Large intestine (tissue), 3 donors: ENCODE measurements around the gene FDX2. TPM values are rescaled to one million over a fixed set of nuclear protein-coding genes. Genes with fewer than 3 reads are reported as not detected.
"Not testable (repeated sequence)": the region's sequence is repeated elsewhere in the genome, so short reads cannot be mapped to it uniquely, and the experiment has no call there.

ENCODE experiments used
- DNase-seq, 2 donors: peaks; one replicate each; pipeline versions ENCODE4 v3.0.0 to v3.0.0-alpha.2; 2013
- H3K27ac ChIP-seq: one replicate; pipeline ENCODE4 v1.5.1; 2013; ENCODE audit warnings: low read length
- H3K27me3 ChIP-seq: 2 replicates; pipeline ENCODE4 v1.6.1; 2013; ENCODE audit warnings: low read length; ENCODE audit not compliant: control insufficient read depth, insufficient read depth
- H3K36me3 ChIP-seq: 2 replicates; pipeline ENCODE4 v1.6.1; 2013; ENCODE audit warnings: low read length; ENCODE audit not compliant: control insufficient read depth, insufficient read depth
- H3K4me1 ChIP-seq: one replicate; pipeline ENCODE4 v1.6.1; 2013; ENCODE audit warnings: low read length; ENCODE audit not compliant: control insufficient read depth, insufficient read depth
- H3K4me3 ChIP-seq: one replicate; pipeline ENCODE4 v1.5.1; 2013; ENCODE audit warnings: low read length
- H3K9me3 ChIP-seq: one replicate; pipeline ENCODE4 v1.6.1; 2013; ENCODE audit warnings: mild to moderate bottlenecking, low read depth, low read length, moderate library complexity; ENCODE audit not compliant: control insufficient read depth
- WGBS: methylation state at CpG from one replicate; pipeline ENCODE4 v1.1.5; 2013; ENCODE audit warnings: low lambda C conversion rate; ENCODE audit not compliant: insufficient coverage; 5-methylcytosine and 5-hydroxymethylcytosine counted together
- polyA plus RNA-seq: library from polyadenylated mRNA; unstranded; fragments of 120-200 nt; gene quantifications from one replicate; pipeline ENCODE4 v1.2.1, GENCODE V29; 2013

Gene FDX2
- polyA plus RNA-seq, 1 donor: 17.9 TPM

DNA sequence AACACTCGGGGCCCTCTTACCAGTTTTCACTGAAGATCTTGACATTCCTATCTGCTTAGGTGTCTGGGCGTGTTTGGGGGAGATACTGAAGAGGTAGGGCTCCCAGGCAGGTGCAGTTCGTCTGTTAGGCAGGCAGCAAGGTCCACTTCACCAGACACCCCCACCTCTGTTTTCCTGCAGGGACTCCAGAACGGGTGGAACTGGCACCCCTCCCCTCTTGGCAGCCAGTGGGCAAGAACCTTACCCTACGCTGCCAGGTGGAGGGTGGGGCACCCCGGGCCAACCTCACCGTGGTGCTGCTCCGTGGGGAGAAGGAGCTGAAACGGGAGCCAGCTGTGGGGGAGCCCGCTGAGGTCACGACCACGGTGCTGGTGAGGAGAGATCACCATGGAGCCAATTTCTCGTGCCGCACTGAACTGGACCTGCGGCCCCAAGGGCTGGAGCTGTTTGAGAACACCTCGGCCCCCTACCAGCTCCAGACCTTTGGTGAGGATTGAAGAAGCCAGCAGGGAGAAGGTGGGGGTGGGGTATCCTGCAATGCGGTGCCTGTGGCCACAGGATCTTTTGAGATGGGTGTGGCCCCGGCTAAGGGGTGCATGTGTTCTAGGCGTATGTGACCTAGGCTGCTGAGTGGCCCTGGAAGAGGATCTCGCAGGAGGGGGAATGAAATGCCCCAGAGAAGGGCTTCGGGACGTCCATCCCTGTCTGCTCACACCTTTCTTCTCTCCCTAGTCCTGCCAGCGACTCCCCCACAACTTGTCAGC, 32.3 kb downstream of the FDX2 start:
- Histone ChIP-seq H3K4me3 (no peak overlapping the region), H3K27me3 (peaks cover 23% of the 10 kb centered on the region), H3K36me3 (peaks cover 25% of the 10 kb centered on the region), H3K4me1 (peaks cover 17% of the 10 kb centered on the region), H3K27ac (no peak overlapping the region), H3K9me3 (no peaks in the 10 kb centered on the region)
- no CpG with 5 or more reads among the region's 23 CpGs for WGBS
- peak in 1 of 2 donors; percentile 32 for DNase-seq

DNA sequence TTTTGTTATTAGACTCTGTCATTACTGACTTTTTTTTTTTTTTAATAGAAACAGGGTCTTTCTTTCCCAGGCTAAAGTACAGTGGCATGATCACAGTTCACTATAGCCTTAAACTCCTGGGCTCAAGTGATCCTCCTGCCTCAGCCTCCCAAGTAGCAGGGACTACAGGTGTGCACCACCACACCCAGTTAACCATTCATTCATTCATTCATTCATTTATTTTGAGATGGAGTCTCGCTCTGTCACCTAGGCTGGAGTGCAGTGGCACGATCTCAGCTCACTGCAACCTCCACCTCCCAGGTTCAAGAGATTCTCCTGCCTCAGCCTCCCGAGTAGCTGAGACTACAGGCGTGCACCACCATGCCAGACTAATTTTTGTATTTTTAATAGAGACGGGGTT, 33.8 kb downstream of the FDX2 start:
- no CpG with 5 or more reads among the region's 5 CpGs for WGBS
- not testable (repeated sequence) for H3K9me3 ChIP-seq, H3K4me1 ChIP-seq, H3K27ac ChIP-seq, H3K4me3 ChIP-seq, DNase-seq
- peaks cover 28% of the 10 kb centered on the region for H3K36me3 ChIP-seq
- H3K27me3 ChIP-seq: peaks cover 10% of the 10 kb centered on the region

DNA sequence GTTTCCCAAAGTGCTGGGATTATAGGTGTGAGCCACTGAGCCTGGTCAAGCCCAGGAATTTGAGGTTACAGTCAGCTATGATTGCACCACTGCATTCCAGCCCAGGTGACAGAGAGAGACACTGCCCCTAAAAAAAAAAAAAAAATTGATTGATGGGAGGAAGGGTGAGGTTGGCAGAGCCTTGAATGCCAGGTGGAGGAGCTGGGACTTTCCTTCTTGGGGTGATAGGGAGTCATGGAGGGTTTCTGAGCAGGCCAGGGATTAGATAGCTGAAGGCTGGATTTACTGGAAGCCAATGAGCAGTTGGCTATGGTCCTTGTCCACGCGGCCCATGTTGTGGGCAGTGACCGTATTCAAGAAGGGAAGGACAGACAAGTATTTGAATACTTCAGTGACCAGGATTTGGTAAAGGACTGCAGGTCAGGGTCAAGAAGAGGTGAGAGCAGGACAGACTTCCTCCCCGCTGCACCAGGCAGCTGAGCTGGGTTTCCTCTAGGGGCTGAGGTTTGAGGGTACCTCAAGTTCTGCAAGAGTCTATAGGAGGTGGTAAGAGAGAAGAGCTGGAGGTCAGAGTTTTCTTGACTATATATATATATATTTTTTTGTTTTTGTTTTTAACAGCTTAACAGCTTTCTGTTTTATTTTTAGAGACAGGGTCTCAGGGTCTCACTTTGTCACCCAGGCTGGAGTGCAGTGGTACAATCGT, 35.9 kb downstream of the FDX2 start:
- Histone ChIP-seq H3K27me3 (peaks cover 2% of the 10 kb centered on the region), H3K27ac (no peak overlapping the region), H3K4me3 (no peak overlapping the region), H3K4me1 (no peaks in the 10 kb centered on the region), H3K36me3 (peaks cover 20% of the 10 kb centered on the region), H3K9me3 (no peaks in the 10 kb centered on the region)
- no CpG with 5 or more reads among the region's 5 CpGs for WGBS
- DNase-seq: no peak

DNA sequence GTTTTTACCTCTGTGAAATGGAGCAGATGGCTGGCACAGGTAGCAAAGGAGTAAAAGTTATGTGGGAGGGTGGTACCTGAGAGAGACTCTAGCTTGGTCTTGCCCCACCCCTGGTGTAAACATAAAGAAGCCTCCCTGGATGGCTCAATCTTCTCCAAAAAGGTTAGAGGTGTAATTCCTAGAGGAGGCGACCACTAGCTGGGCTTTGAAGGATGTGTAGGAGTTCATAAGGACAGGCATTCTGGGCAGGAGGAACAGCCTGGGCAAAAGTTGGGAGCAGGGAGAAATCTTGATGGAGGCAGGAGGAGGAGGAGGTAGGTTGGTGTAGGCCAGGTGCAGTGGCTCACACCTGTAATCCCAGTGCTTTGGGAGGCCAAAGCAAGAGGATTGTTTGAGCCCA, 36.9 kb downstream of the FDX2 start:
- no peak overlapping the region for H3K27ac ChIP-seq
- H3K36me3 ChIP-seq: peaks cover 16% of the 10 kb centered on the region
- peaks cover 2% of the 10 kb centered on the region for H3K27me3 ChIP-seq
- DNase-seq: no peak
- 100% methylated on average over 1 of the region's 1 CpG for WGBS
- no peak overlapping the region for H3K4me3 ChIP-seq
- H3K4me1 ChIP-seq: no peaks in the 10 kb centered on the region
- H3K9me3 ChIP-seq: no peaks in the 10 kb centered on the region

DNA sequence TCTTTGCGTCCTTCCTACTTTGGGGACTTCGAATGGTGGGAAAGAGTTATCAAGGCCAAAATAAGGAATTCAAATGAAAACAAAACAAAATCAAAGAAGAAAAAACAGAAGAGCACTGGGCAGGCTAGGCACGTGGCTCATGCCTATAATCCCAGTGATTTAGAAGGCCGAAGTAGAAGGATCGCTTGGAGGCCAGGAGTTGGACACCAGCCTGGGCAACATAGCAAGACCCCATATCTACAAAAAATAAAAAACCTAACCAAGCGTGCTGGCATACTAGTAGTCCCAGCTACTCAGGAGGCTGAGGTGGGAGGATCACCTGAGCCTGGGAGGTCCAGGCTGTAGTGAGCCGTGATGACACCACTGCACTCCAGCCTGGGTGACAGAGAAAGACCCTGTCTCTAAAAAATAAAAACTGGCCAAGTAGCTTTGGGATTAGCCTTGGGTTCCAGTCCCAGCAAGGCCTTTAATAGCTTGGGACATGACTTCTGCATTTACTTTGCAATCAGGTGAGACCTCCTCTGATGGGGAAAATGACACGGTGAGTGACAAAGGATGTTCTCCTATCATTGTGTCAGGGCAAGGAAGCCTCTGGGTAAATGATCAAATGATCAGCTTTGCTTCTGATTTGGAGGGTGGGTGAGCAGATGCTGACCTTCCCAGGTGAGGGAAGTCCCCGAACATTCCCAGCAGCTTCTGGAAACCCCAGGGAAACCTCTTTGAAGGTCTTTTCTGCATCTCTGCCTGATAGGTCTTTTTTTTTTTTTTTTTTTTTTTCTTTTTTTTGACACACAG, 37.8 kb downstream of the FDX2 start:
- DNase-seq: no peak
- no peaks in the 10 kb centered on the region for H3K4me1 ChIP-seq
- peaks cover 2% of the 10 kb centered on the region for H3K27me3 ChIP-seq
- no peak overlapping the region for H3K4me3 ChIP-seq
- H3K9me3 ChIP-seq: no peaks in the 10 kb centered on the region
- peaks cover 12% of the 10 kb centered on the region for H3K36me3 ChIP-seq
- no peak overlapping the region for H3K27ac ChIP-seq
- 71% methylated on average over 1 of the region's 9 CpGs for WGBS

DNA sequence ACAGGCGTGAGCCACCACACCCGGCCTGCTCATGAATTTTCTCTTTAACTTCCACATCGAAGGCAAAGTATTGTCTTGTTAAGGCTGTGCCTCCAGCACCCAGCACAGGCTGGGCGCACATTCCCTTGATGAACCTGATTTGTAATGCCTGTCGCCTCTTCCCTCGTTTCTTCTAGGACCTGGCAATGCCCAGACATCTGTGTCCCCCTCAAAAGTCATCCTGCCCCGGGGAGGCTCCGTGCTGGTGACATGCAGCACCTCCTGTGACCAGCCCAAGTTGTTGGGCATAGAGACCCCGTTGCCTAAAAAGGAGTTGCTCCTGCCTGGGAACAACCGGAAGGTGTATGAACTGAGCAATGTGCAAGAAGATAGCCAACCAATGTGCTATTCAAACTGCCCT, 41.2 kb downstream of the FDX2 start:
- no peak overlapping the region for H3K4me3 ChIP-seq
- no peak overlapping the region for H3K27ac ChIP-seq
- no CpG with 5 or more reads among the region's 10 CpGs for WGBS
- peaks cover 30% of the 10 kb centered on the region for H3K27me3 ChIP-seq
- peak in 1 of 2 donors; percentile 1 for DNase-seq
- peaks cover 12% of the 10 kb centered on the region for H3K36me3 ChIP-seq
- H3K9me3 ChIP-seq: peaks cover 6% of the 10 kb centered on the region
- H3K4me1 ChIP-seq: peaks cover 15% of the 10 kb centered on the region

DNA sequence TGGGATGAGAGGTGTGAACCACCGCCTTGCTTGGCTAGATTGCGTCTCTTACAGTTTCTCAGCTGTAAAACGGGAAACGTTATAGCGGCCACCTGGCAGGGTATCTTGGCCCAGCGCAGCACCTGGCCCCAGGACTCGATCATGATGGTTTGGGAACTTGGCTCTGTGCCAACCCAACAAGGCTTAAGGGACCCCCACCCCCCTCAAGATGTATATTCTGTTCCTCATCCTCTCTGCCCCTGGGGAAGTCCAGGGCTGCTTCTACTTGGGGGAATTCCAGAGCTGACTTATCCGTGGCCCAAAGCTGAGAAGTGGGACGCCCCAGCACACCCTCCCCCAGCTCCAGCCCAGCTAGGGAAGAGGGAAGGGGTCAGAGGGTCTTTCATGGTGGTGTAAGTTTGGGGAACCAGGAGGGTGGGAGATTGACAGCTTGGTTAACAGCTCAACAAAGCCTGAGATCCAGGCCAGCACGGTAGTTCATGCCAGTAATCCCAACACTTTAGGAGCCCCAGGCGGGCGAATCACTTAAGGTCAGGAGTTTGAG, 44.2 kb downstream of the FDX2 start:
- H3K27ac ChIP-seq: peak overlapping the region; percentile 80

DNA sequence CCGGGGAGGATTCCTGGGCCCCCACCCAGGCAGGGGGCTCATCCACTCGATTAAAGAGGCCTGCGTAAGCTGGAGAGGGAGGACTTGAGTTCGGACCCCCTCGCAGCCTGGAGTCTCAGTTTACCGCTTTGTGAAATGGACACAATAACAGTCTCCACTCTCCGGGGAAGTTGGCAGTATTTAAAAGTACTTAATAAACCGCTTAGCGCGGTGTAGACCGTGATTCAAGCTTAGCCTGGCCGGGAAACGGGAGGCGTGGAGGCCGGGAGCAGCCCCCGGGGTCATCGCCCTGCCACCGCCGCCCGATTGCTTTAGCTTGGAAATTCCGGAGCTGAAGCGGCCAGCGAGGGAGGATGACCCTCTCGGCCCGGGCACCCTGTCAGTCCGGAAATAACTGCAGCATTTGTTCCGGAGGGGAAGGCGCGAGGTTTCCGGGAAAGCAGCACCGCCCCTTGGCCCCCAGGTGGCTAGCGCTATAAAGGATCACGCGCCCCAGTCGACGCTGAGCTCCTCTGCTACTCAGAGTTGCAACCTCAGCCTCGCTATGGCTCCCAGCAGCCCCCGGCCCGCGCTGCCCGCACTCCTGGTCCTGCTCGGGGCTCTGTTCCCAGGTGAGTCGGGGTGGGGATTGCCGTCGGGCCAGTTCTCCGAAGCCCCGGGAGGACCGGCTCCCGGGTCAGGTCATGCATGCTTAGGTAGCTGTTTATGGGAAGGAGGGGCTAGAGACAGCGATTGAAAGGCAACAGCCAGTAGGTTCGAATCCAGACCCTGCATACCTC, 45.0 kb downstream of the FDX2 start, which contains the start of gene ICAM1:
TSS of gene ICAM1 (plus strand) at position 505 of the 779 bp plus-strand sequence. CDS start at position 545, 40 bp downstream.
- peak within 1 kb of the TSS; percentile 80 for H3K27ac ChIP-seq
- H3K9me3 ChIP-seq: peaks cover 6% of the 10 kb centered on the region
- H3K36me3 ChIP-seq: peaks cover 6% of the 10 kb centered on the region
- H3K4me3 ChIP-seq: peak within 1 kb of the TSS; percentile 71
- WGBS: no CpG with 5 or more reads among the region's 51 CpGs
- peaks cover 16% of the 10 kb centered on the region for H3K4me1 ChIP-seq
- H3K27me3 ChIP-seq: peaks cover 29% of the 10 kb centered on the region
- peak; percentile 84 to 90 for DNase-seq

More for the DNA sequence above, 44.2 kb downstream of the FDX2 start:
- Histone ChIP-seq H3K4me3 (peak overlapping the region; percentile 71), H3K4me1 (peaks cover 16% of the 10 kb centered on the region), H3K36me3 (peaks cover 6% of the 10 kb centered on the region), H3K27me3 (peaks cover 29% of the 10 kb centered on the region), H3K9me3 (peaks cover 6% of the 10 kb centered on the region)
- DNase-seq: peak in 1 of 2 donors; percentile 40
- no CpG with 5 or more reads among the region's 12 CpGs for WGBS

DNA sequence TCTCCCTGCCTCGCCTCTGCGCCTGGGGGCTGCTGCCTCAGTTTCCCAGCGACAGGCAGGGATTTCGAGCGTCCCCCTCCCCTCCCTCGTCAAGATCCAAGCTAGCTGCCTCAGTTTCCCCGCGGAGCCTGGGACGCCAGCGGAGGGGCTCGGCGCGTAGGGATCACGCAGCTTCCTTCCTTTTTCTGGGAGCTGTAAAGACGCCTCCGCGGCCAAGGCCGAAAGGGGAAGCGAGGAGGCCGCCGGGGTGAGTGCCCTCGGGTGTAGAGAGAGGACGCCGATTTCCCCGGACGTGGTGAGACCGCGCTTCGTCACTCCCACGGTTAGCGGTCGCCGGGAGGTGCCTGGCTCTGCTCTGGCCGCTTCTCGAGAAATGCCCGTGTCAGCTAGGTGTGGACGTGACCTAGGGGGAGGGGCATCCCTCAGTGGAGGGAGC, 45.6 kb downstream of the FDX2 start:
- WGBS: no CpG with 5 or more reads among the region's 37 CpGs
- peak in 1 of 2 donors; percentile 65 for DNase-seq
- peaks cover 6% of the 10 kb centered on the region for H3K9me3 ChIP-seq
- H3K27ac ChIP-seq: peak overlapping the region; percentile 80
- H3K36me3 ChIP-seq: peaks cover 6% of the 10 kb centered on the region
- peak overlapping the region; percentile 71 for H3K4me3 ChIP-seq
- peaks cover 16% of the 10 kb centered on the region for H3K4me1 ChIP-seq
- peaks cover 29% of the 10 kb centered on the region for H3K27me3 ChIP-seq
